HFFc6 (cell line): Measurements from ENCODE around the gene PCDHB8. TPM values are rescaled to one million over a fixed set of nuclear protein-coding genes. Genes with fewer than 3 reads are reported as not detected.
"Not testable (repeated sequence)": the region's sequence is repeated elsewhere in the genome, so short reads cannot be mapped to it uniquely, and the experiment has no call there.

Experiments
- DNase-seq: peaks from one replicate; pipeline ENCODE4 v3.0.0-alpha.2; 2018
- H3K27ac Mint-ChIP-seq: 2 replicates; pipeline ENCODE4 v1.8.0; 2020; ENCODE audit warnings: mild to moderate bottlenecking, mixed read lengths
- H3K27me3 Mint-ChIP-seq: 2 replicates; pipeline ENCODE4 v1.8.0; 2021; ENCODE audit warnings: mild to moderate bottlenecking, moderate library complexity, mixed read lengths; ENCODE audit not compliant: insufficient read depth
- H3K36me3 Mint-ChIP-seq: 2 replicates; pipeline ENCODE4 v1.8.0; 2021; ENCODE audit warnings: low read depth, mixed read lengths
- H3K4me1 Mint-ChIP-seq: 2 replicates; pipeline ENCODE4 v1.8.0; 2020; ENCODE audit warnings: low read depth, mixed read lengths
- H3K4me3 Mint-ChIP-seq: 2 replicates; pipeline ENCODE4 v1.8.0; 2020; ENCODE audit warnings: mild to moderate bottlenecking, moderate library complexity, mixed read lengths
- H3K9me3 Mint-ChIP-seq: 2 replicates; pipeline ENCODE4 v1.8.0; 2020; ENCODE audit warnings: mild to moderate bottlenecking, mixed read lengths
- total RNA-seq, 6 experiments: library from RNA; stranded (reverse); fragmentation: NEBNext Ultra II Directional; extraction: Animal tissue kit (Norgen Biotek cat#: 25700); gene quantifications; 2 replicates in 1 of 6; 3 replicates in 5 of 6; pipeline ENCODE4 v1.2.3, GENCODE V29; 2021
- TF ChIP-seq, protein P1 (sequence below): fragments of 200-600 bp; sonication (generic); IDR thresholded peaks from 2 replicates; pipeline ENCODE4 v1.5.0; 2021; ENCODE audit warnings: antibody characterized with exemption, mild to moderate bottlenecking

PCDHB8 gene
- total RNA-seq, 6 experiments from 2014 or later, result 0.88 to 2.9 (median 2.1) TPM

GRCh38 chr5:141196363-141196762, 18.8 kb downstream of the PCDHB8 start:
- TF ChIP-seq, protein P1, sequence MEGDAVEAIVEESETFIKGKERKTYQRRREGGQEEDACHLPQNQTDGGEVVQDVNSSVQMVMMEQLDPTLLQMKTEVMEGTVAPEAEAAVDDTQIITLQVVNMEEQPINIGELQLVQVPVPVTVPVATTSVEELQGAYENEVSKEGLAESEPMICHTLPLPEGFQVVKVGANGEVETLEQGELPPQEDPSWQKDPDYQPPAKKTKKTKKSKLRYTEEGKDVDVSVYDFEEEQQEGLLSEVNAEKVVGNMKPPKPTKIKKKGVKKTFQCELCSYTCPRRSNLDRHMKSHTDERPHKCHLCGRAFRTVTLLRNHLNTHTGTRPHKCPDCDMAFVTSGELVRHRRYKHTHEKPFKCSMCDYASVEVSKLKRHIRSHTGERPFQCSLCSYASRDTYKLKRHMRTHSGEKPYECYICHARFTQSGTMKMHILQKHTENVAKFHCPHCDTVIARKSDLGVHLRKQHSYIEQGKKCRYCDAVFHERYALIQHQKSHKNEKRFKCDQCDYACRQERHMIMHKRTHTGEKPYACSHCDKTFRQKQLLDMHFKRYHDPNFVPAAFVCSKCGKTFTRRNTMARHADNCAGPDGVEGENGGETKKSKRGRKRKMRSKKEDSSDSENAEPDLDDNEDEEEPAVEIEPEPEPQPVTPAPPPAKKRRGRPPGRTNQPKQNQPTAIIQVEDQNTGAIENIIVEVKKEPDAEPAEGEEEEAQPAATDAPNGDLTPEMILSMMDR, result no peak
- Mint-ChIP-seq H3K4me3 (no peak overlapping the region), H3K27me3 (no peaks in the 10 kb centered on the region; the same call in 1 of the 2 replicates), H3K36me3 (peaks cover 19% of the 10 kb centered on the region), H3K27ac (no peak overlapping the region), H3K9me3 (peaks cover 46% of the 10 kb centered on the region), H3K4me1 (peaks cover 13% of the 10 kb centered on the region; the same call in 1 of the 2 replicates)
- DNase-seq, result no peak

- peaks cover 14% of the 10 kb centered on the region for H3K36me3 Mint-ChIP-seq
- no peaks in the 10 kb centered on the region for H3K4me1 Mint-ChIP-seq
- no peak within 1 kb of the TSS for H3K27ac Mint-ChIP-seq
- DNase-seq, result no peak
- H3K9me3 Mint-ChIP-seq, result peaks cover 52% of the 10 kb centered on the region
- peaks cover 2% of the 10 kb centered on the region; the same call in 1 of the 2 replicates for H3K27me3 Mint-ChIP-seq
- TF ChIP-seq, protein P1, result peak; percentile 66
- peak within 1 kb of the TSS; percentile 55 for H3K4me3 Mint-ChIP-seq
Observed at GRCh38 chr5:141199359-141200235, 22.0 kb downstream of the PCDHB8 start, which contains the start of gene PCDHB11. PCDHB11 (plus strand) TSS chr5:141199627; CDS start chr5:141199775, 148 bp downstream.

GRCh38 chr5:141201126-141201525, 23.5 kb downstream of the PCDHB8 start:
- H3K27ac Mint-ChIP-seq, DNase-seq, H3K4me3 Mint-ChIP-seq, H3K4me1 Mint-ChIP-seq, H3K27me3 Mint-ChIP-seq: not testable (repeated sequence)
- Mint-ChIP-seq H3K9me3 (peaks cover 43% of the 10 kb centered on the region), H3K36me3 (peaks cover 13% of the 10 kb centered on the region)

DNA sequence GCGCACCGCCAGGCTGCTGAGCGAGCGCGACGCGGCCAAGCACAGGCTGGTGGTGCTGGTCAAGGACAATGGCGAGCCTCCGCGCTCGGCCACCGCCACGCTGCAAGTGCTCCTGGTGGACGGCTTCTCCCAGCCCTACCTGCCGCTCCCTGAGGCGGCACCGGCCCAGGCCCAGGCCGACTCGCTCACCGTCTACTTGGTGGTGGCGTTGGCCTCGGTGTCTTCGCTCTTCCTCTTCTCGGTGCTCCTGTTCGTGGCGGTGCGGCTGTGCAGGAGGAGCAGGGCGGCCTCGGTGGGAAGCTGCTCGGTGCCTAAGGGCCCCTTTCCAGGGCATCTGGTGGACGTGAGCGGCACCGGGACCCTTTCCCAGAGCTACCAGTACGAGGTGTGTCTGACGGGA, 24.1 kb downstream of the PCDHB8 start:
- H3K4me3 Mint-ChIP-seq, H3K27ac Mint-ChIP-seq, DNase-seq, H3K27me3 Mint-ChIP-seq, H3K36me3 Mint-ChIP-seq, H3K4me1 Mint-ChIP-seq: not testable (repeated sequence)
- peaks cover 38% of the 10 kb centered on the region for H3K9me3 Mint-ChIP-seq

GRCh38 chr5:141208478-141208877, 30.9 kb downstream of the PCDHB8 start, which contains the start of gene PCDHB12:
PCDHB12 (plus strand) TSS chr5:141208719; CDS start chr5:141208908, 189 bp downstream.
- peaks cover 7% of the 10 kb centered on the region for H3K27me3 Mint-ChIP-seq
- TF ChIP-seq, protein P1, result peak; percentile 79
- H3K9me3 Mint-ChIP-seq, result peaks cover 6% of the 10 kb centered on the region
- H3K4me3 Mint-ChIP-seq, result peak within 1 kb of the TSS; percentile 86
- peaks cover 9% of the 10 kb centered on the region for H3K4me1 Mint-ChIP-seq
- peaks cover 4% of the 10 kb centered on the region for H3K36me3 Mint-ChIP-seq
- DNase-seq, result peak; percentile 24
- H3K27ac Mint-ChIP-seq, result no peak within 1 kb of the TSS

DNA sequence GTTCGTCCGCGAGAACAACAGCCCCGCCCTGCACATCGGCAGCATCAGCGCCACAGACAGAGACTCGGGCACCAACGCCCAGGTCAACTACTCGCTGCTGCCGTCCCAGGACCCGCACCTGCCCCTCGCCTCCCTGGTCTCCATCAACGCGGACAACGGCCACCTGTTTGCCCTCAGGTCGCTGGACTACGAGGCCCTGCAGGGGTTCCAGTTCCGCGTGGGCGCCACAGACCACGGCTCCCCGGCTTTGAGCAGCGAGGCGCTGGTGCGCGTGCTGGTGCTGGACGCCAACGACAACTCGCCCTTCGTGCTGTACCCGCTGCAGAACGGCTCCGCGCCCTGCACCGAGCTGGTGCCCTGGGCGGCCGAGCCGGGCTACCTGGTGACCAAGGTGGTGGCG, 32.7 kb downstream of the PCDHB8 start:
- DNase-seq, H3K36me3 Mint-ChIP-seq, H3K27ac Mint-ChIP-seq, H3K4me3 Mint-ChIP-seq, H3K27me3 Mint-ChIP-seq: not testable (repeated sequence)
- Mint-ChIP-seq H3K4me1 (peaks cover 18% of the 10 kb centered on the region), H3K9me3 (peaks cover 13% of the 10 kb centered on the region)

GRCh38 chr5:141210849-141211248, 33.3 kb downstream of the PCDHB8 start:
- not testable (repeated sequence) for DNase-seq, H3K36me3 Mint-ChIP-seq, H3K27ac Mint-ChIP-seq, H3K4me3 Mint-ChIP-seq, H3K27me3 Mint-ChIP-seq
- H3K4me1 Mint-ChIP-seq, result peaks cover 18% of the 10 kb centered on the region
- peaks cover 15% of the 10 kb centered on the region for H3K9me3 Mint-ChIP-seq
